Sciatic nerve (tissue), 2 donors: Measurements from ENCODE around the gene MBD6. TPM values are rescaled to one million over a fixed set of nuclear protein-coding genes. Genes with fewer than 3 reads are reported as not detected.
"Not testable (repeated sequence)": the region's sequence is repeated elsewhere in the genome, so short reads cannot be mapped to it uniquely, and the experiment has no call there.

Experiments used
- ATAC-seq: fragments of 200-7000 bp; cut with Tn5 transposase; one replicate; pipeline ENCODE4 v1.9.1; 2020; ENCODE audit warnings: mild to moderate bottlenecking, moderate library complexity
- DNase-seq: peaks from one replicate; pipeline ENCODE4 v3.0.0-alpha.2; 2020; ENCODE audit warnings: low spot score
- intact Hi-C: fragments of 100-400 bp; cut with DNase I; formaldehyde crosslinking; loops from one replicate; pipeline ENCODE4 v1.14.2; 2022
- total RNA-seq: library from RNA; stranded (reverse); fragmentation: NEBNext Ultra II Directional; extraction: Animal tissue kit (Norgen Biotek cat#: 25700); gene quantifications from one replicate; pipeline ENCODE4 v1.2.1, GENCODE V29; 2021
- donor health status: DM: no; HTN: no; CAD: no.
- donor health status: DM: no; HTN: no; CAD: no.

MBD6 gene
- total RNA-seq, 1 donor from 2014 or later = 76.2 TPM

GRCh38 chr12:57512665-57513064 lies 10.0 kb upstream of the MBD6 start:
- intact Hi-C loops = no loop called here
- DNase-seq = no peak
- ATAC-seq = no peak

GRCh38 chr12:57513266-57513665 lies 9.4 kb upstream of the MBD6 start:
- intact Hi-C loops = no loop called here
- DNase-seq (no peak), ATAC-seq (no peak)

- intact Hi-C loops, ATAC-seq, DNase-seq: not testable (repeated sequence)
Observed at GRCh38 chr12:57513677-57514076, 8.9 kb upstream of the MBD6 start.

GRCh38 chr12:57514246-57514645 lies 8.4 kb upstream of the MBD6 start:
- DNase-seq, intact Hi-C loops, ATAC-seq: not testable (repeated sequence)

GRCh38 chr12:57514720-57515407 lies 7.8 kb upstream of the MBD6 start:
- ATAC-seq (no peak), DNase-seq (no peak)
- intact Hi-C loops = no loop called here

GRCh38 chr12:57515408-57515933 lies 7.2 kb upstream of the MBD6 start:
- no peak for DNase-seq
- no peak for ATAC-seq
- intact Hi-C loops = no loop called here

GRCh38 chr12:57515934-57516541 lies 6.6 kb upstream of the MBD6 start:
- intact Hi-C loops = no loop called here
- no peak for DNase-seq
- no peak for ATAC-seq

- no peak for ATAC-seq
- intact Hi-C loops = no loop called here
- no peak for DNase-seq
Observed at GRCh38 chr12:57516617-57517153, 5.9 kb upstream of the MBD6 start.

- intact Hi-C loops = no loop called here
- DNase-seq (no peak), ATAC-seq (no peak)
Observed at GRCh38 chr12:57517187-57517586, 5.4 kb upstream of the MBD6 start.

- intact Hi-C loops, DNase-seq, ATAC-seq: not testable (repeated sequence)
Observed at GRCh38 chr12:57517718-57518117, 4.9 kb upstream of the MBD6 start.

- DNase-seq (no peak), ATAC-seq (no peak)
- intact Hi-C loops = no loop called here
Observed at GRCh38 chr12:57518176-57518919, 4.3 kb upstream of the MBD6 start.

- no peak for DNase-seq
- intact Hi-C loops = no loop called here
- no peak for ATAC-seq
Observed at GRCh38 chr12:57518920-57519795, 3.5 kb upstream of the MBD6 start.

- ATAC-seq = peak; percentile 14
- DNase-seq = no peak
- intact Hi-C loops = no loop called here
Observed at GRCh38 chr12:57519796-57520052, 2.9 kb upstream of the MBD6 start.

- intact Hi-C loops = no loop called here
- ATAC-seq (peak; percentile 91), DNase-seq (peak; percentile 100)
Observed at GRCh38 chr12:57520053-57520818, 2.4 kb upstream of the MBD6 start, which contains the start of gene DDIT3. Gene DDIT3, minus strand, starts transcription at chr12:57520514. Its CDS starts 3,108 bp downstream, at chr12:57517406.

- intact Hi-C loops = no loop called here
- DNase-seq = peak; percentile 77
- ATAC-seq = peak; percentile 5
Observed at GRCh38 chr12:57521525-57522010, 1.1 kb upstream of the MBD6 start.

- no peak for ATAC-seq
- intact Hi-C loops = no loop called here
- DNase-seq = peak; percentile 84
Observed at GRCh38 chr12:57522887-57523705, 472 bp downstream of the MBD6 start.
